Caco-2 (cell line): Measurements from ENCODE around the gene LDAH. TPM values are rescaled to one million over a fixed set of nuclear protein-coding genes. Genes with fewer than 3 reads are reported as not detected.

Experiments
- BruUV-seq: library from RNA; stranded (reverse); fragments of 400-500 nt; replicated peaks from 2 replicates; lab custom pipeline; 2021; lab: Mats Ljungman, UMichigan
- CTCF ChIA-PET: fragments of 300-600 bp; sonication (Branson Sonifier 250); formaldehyde crosslinking; loops from one replicate; lab custom pipeline; 2022; ENCODE audit warnings: antibody characterized with exemption; lab: Charles Lee
- POLR2A ChIA-PET: fragments of 300-600 bp; sonication (Branson Sonifier 250); formaldehyde crosslinking; loops from one replicate; lab custom pipeline; 2022; ENCODE audit warnings: antibody characterized with exemption; lab: Charles Lee
- DNase-seq, 2 experiments: peaks; one replicate each; pipeline versions ENCODE4 v3.0.0 to v3.0.0-alpha.2; 2020 to 2022
- H3K27me3 ChIP-seq: replicated peaks from 2 replicates; pipeline ENCODE4 v1.6.0; 2011; ENCODE audit warnings: low read length; ENCODE audit not compliant: control insufficient read depth, insufficient read depth
- H3K36me3 ChIP-seq: 2 replicates; pipeline ENCODE4 v1.5.1; 2011; ENCODE audit warnings: low read length; ENCODE audit not compliant: control insufficient read depth, insufficient read depth
- H3K4me1 ChIP-seq: fragments of 250-450 bp; sonication (Bioruptor Pico); 2 replicates; pipeline ENCODE4 v1.5.1; 2020; ENCODE audit warnings: mild to moderate bottlenecking
- H3K4me3 ChIP-seq: 2 replicates; pipeline ENCODE4 v1.5.1; 2011; ENCODE audit warnings: low read depth, mild to moderate bottlenecking, control low read depth, low read length
- H3K9me3 ChIP-seq: fragments of 250-450 bp; sonication (Bioruptor Pico); 2 replicates; pipeline ENCODE4 v1.5.1; 2020; ENCODE audit warnings: mild to moderate bottlenecking, moderate library complexity
- H3K27ac Mint-ChIP-seq: one replicate; pipeline ENCODE4 v1.8.0; 2022; ENCODE audit warnings: mixed read lengths; ENCODE audit not compliant: unreplicated experiment
- H3K27me3 Mint-ChIP-seq: one replicate; pipeline ENCODE4 v1.8.0; 2022; ENCODE audit warnings: mixed read lengths; ENCODE audit not compliant: insufficient read depth, unreplicated experiment
- H3K36me3 Mint-ChIP-seq: one replicate; pipeline ENCODE4 v1.8.0; 2022; ENCODE audit warnings: mild to moderate bottlenecking, mixed read lengths; ENCODE audit not compliant: insufficient read depth, unreplicated experiment
- H3K4me1 Mint-ChIP-seq: one replicate; pipeline ENCODE4 v1.8.0; 2022; ENCODE audit warnings: low read depth, mixed read lengths; ENCODE audit not compliant: unreplicated experiment
- H3K4me3 Mint-ChIP-seq: one replicate; pipeline ENCODE4 v1.8.0; 2022; ENCODE audit warnings: mild to moderate bottlenecking, moderate library complexity, mixed read lengths; ENCODE audit not compliant: unreplicated experiment
- H3K9me3 Mint-ChIP-seq: one replicate; pipeline ENCODE4 v1.8.0; 2022; ENCODE audit warnings: mixed read lengths; ENCODE audit not compliant: unreplicated experiment
- intact Hi-C: fragments of 100-400 bp; cut with micrococcal nuclease; formaldehyde crosslinking; loops from one replicate; pipeline ENCODE4 v1.10.0; 2022; ENCODE audit not compliant: unreplicated experiment
- total RNA-seq: library from RNA; stranded (reverse); gene quantifications from 2 replicates; pipeline ENCODE4 v1.2.3, GENCODE V29; 2022
- TF ChIP-seq, protein P1 (sequence below), 2 experiments: fragments of 200-600 bp in 1 of 2; IDR thresholded peaks; 1 replicate in 1 of 2; 2 replicates in 1 of 2; pipeline versions ENCODE4 v1.5.1 to v1.8.0; 2011 to 2022; ENCODE audit warnings: antibody characterized with exemption in 1 of 2, control low read depth in 1 of 2, inconsistent platforms in 1 of 2, low read depth in 1 of 2, low read length in 1 of 2, mild to moderate bottlenecking in 1 of 2, moderate library complexity in 1 of 2; ENCODE audit not compliant: insufficient read depth in 1 of 2, severe bottlenecking in 1 of 2, unreplicated experiment in 1 of 2

The LDAH gene
- total RNA-seq, 1 experiment from 2014 or later: 40.5 TPM

DNA sequence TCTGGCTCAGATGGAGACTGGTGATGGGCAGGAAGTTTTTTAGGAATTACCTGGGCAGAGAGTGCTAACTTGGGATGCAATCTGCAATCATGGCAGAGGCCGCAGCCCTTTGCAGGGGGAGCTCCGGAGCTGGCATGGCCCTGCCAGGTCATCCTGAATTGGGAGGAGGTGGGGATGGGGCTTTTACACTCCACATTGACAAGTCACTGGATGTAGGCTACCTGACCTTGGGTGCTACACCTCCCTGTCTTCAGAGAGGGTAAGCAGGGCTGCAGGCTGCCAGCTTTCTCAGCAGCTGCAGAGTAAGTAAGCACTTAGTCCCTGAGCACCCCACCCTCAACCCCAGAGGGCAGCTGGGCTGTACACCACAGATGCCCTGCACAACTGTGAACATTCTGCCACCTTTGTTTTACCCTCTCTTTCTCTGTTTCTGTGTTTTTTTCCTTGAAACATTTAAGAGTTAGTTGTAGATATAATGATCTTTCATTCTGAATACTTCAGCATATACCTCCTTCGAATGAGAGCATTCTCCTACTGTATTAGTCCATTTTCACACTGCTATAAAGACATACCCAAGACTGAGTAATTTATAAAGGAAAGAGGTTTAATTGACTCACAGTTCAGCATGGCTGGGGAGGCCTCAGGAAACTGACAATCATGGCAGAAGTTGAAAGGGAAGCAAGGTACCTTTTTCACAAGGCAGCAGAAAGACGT, 165.2 kb downstream of the LDAH start:
- no peaks in the 10 kb centered on the region for H3K36me3 ChIP-seq
- ChIA-PET POLR2A (no interaction called here), CTCF (interaction anchor here (0.5 to 2.9 kb wide), 2 partner anchors 18 to 706 kb away, joined by 4 to 11 read pairs; no protein-coding TSS in a partner anchor)
- Mint-ChIP-seq H3K4me3 (no peak overlapping the region), H3K4me1 (peaks cover 7% of the 10 kb centered on the region), H3K27ac (no peak overlapping the region), H3K27me3 (no peaks in the 10 kb centered on the region), H3K9me3 (no peaks in the 10 kb centered on the region), H3K36me3 (no peaks in the 10 kb centered on the region)
- intact Hi-C loops: no loop called here
- no peaks in the 10 kb centered on the region for H3K9me3 ChIP-seq
- no peaks in the 10 kb centered on the region for H3K27me3 ChIP-seq
- peaks cover 3% of the 10 kb centered on the region; the same call in 1 of the 2 replicates for H3K4me1 ChIP-seq
- DNase-seq: no peak
- no peak overlapping the region for H3K4me3 ChIP-seq
- TF ChIP-seq, protein P1, sequence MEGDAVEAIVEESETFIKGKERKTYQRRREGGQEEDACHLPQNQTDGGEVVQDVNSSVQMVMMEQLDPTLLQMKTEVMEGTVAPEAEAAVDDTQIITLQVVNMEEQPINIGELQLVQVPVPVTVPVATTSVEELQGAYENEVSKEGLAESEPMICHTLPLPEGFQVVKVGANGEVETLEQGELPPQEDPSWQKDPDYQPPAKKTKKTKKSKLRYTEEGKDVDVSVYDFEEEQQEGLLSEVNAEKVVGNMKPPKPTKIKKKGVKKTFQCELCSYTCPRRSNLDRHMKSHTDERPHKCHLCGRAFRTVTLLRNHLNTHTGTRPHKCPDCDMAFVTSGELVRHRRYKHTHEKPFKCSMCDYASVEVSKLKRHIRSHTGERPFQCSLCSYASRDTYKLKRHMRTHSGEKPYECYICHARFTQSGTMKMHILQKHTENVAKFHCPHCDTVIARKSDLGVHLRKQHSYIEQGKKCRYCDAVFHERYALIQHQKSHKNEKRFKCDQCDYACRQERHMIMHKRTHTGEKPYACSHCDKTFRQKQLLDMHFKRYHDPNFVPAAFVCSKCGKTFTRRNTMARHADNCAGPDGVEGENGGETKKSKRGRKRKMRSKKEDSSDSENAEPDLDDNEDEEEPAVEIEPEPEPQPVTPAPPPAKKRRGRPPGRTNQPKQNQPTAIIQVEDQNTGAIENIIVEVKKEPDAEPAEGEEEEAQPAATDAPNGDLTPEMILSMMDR (IDR thresholded peaks at IDR 0.05; ENCODE audit: insufficient read depth in 1 of 2, low read depth in 1 of 2, low read length in 1 of 2, severe bottlenecking in 1 of 2, unreplicated experiment in 1 of 2): no peak
- BruUV-seq: no TSS peak

GRCh38 chr2:20656561-20656960, 166.3 kb downstream of the LDAH start:
- Histone ChIP-seq H3K4me1 (peaks cover 6% of the 10 kb centered on the region), H3K27me3 (no peaks in the 10 kb centered on the region), H3K36me3 (no peaks in the 10 kb centered on the region), H3K9me3 (no peaks in the 10 kb centered on the region), H3K4me3 (no peak overlapping the region)
- H3K4me3 Mint-ChIP-seq: no peak overlapping the region
- ChIA-PET CTCF (interaction anchor here (0.6 to 2.9 kb wide), 2 partner anchors 19 to 21 kb away, joined by 3 to 11 read pairs; no protein-coding TSS in a partner anchor), POLR2A (interaction anchor here (0.6 kb wide), 1 partner anchor 86 kb away, joined by 5 read pairs; no protein-coding TSS in a partner anchor)
- H3K9me3 Mint-ChIP-seq: no peaks in the 10 kb centered on the region
- no TSS peak for BruUV-seq
- DNase-seq: no peak
- TF ChIP-seq, protein P1 (IDR thresholded peaks at IDR 0.05; ENCODE audit: insufficient read depth in 1 of 2, low read depth in 1 of 2, low read length in 1 of 2, severe bottlenecking in 1 of 2, unreplicated experiment in 1 of 2): no peak
- peaks cover 7% of the 10 kb centered on the region for H3K4me1 Mint-ChIP-seq
- peaks cover under 1% of the 10 kb centered on the region for H3K36me3 Mint-ChIP-seq
- H3K27ac Mint-ChIP-seq: no peak overlapping the region
- no peaks in the 10 kb centered on the region for H3K27me3 Mint-ChIP-seq
- intact Hi-C loops: no loop called here

GRCh38 chr2:20654535-20654813, 168.4 kb downstream of the LDAH start:
- Mint-ChIP-seq H3K4me1 (peaks cover 7% of the 10 kb centered on the region), H3K27me3 (no peaks in the 10 kb centered on the region), H3K9me3 (no peaks in the 10 kb centered on the region), H3K4me3 (no peak overlapping the region), H3K27ac (no peak overlapping the region), H3K36me3 (peaks cover 5% of the 10 kb centered on the region)
- ChIA-PET POLR2A (interaction anchor here (0.7 kb wide), 1 partner anchor 208 kb away, joined by 3 read pairs; the partner anchor contains the start of gene RHOB), CTCF (interaction anchor here (0.6 to 1.1 kb wide), 3 partner anchors 12 to 329 kb away, joined by 3 to 4 read pairs (median 3); partner anchors contain the start of gene GDF7)
- no peaks in the 10 kb centered on the region for H3K9me3 ChIP-seq
- H3K4me1 ChIP-seq: peaks cover 13% of the 10 kb centered on the region
- no peaks in the 10 kb centered on the region for H3K36me3 ChIP-seq
- TF ChIP-seq, protein P1 (IDR thresholded peaks at IDR 0.05; ENCODE audit: insufficient read depth in 1 of 2, low read depth in 1 of 2, low read length in 1 of 2, severe bottlenecking in 1 of 2, unreplicated experiment in 1 of 2): no peak
- BruUV-seq: no TSS peak
- H3K4me3 ChIP-seq: no peak overlapping the region
- no peaks in the 10 kb centered on the region for H3K27me3 ChIP-seq
- no peak for DNase-seq
- intact Hi-C loops: no loop called here
